Measurements from ENCODE around the gene MAP1LC3B.

GRCh38 chr16:87389245-87389644 is 2.9 kb upstream of the MAP1LC3B start:
- TF ChIP-seq POLR2A (IDR thresholded peaks at IDR 0.05; ENCODE audit: control extremely low read depth in 1 of 2, low read depth in 2 of 2, low read length in 2 of 2), result no peak
- TF ChIP-seq EGR1 (IDR thresholded peaks at IDR 0.05; ENCODE audit: borderline replicate concordance, low read depth, low read length), result no peak
- no peak for TF ChIP-seq EP300 (IDR thresholded peaks at IDR 0.05; ENCODE audit: borderline replicate concordance in 1 of 2, low read depth in 2 of 2, low read length in 2 of 2)
- no peak for TF ChIP-seq CTCF (IDR thresholded peaks at IDR 0.05; ENCODE audit: control extremely low read depth in 1 of 3, insufficient read depth in 1 of 3, low read depth in 1 of 3, low read length in 3 of 3)
- TF ChIP-seq BRCA1 (IDR thresholded peaks at IDR 0.05; ENCODE audit: low read depth, low read length), result no peak
- no peak for TF ChIP-seq PHF8 (conservative IDR thresholded peaks at IDR 0.05; ENCODE audit: low read depth, low read length)
- TF ChIP-seq YY1 (IDR thresholded peaks at IDR 0.05; ENCODE audit: low read depth, low read length), result no peak
